ENCODE measurements around the gene RELN.

RELN gene

GRCh38 chr7:103547451-103548284 is 441.8 kb downstream of the RELN start:
- in situ Hi-C loops (cut with HindIII; ENCODE audit: low pct_ligation_motif_present, low sequenced_read_pairs), result no loop called here
- Histone ChIP-seq H3K27me3 (replicated peaks) (no peaks in the 10 kb centered on the region), H3K36me3 (replicated peaks) (no peaks in the 10 kb centered on the region), H3K4me3 (ENCODE audit: low read depth, low read length) (no peak overlapping the region), H3K27ac (no peak overlapping the region)
- TF ChIP-seq CTCF (IDR thresholded peaks at IDR 0.05; ENCODE audit: low read depth, low read length, missing control alignments), result no peak
- DNase-seq, result no peak

GRCh38 chr7:103542470-103542869 is 447.0 kb downstream of the RELN start:
- no peak for TF ChIP-seq CTCF (IDR thresholded peaks at IDR 0.05; ENCODE audit: low read depth, low read length, missing control alignments)
- DNase-seq, result no peak
- H3K4me3 ChIP-seq (ENCODE audit: low read depth, low read length), result no peak overlapping the region

GRCh38 chr7:103541947-103542346 is 447.5 kb downstream of the RELN start:
- TF ChIP-seq CTCF (IDR thresholded peaks at IDR 0.05; ENCODE audit: low read depth, low read length, missing control alignments), result no peak
- Histone ChIP-seq H3K27ac (no peak overlapping the region), H3K27me3 (replicated peaks) (no peaks in the 10 kb centered on the region), H3K36me3 (replicated peaks) (no peaks in the 10 kb centered on the region), H3K4me3 (ENCODE audit: low read depth, low read length) (no peak overlapping the region)
- DNase-seq, result no peak
- in situ Hi-C loops (cut with HindIII; ENCODE audit: low pct_ligation_motif_present, low sequenced_read_pairs), result no loop called here

More at GRCh38 chr7:103542470-103542869, 447.0 kb downstream of the RELN start:
- no peak overlapping the region for H3K27ac ChIP-seq
- in situ Hi-C loops (cut with HindIII; ENCODE audit: low pct_ligation_motif_present, low sequenced_read_pairs), result no loop called here
- H3K27me3 ChIP-seq (replicated peaks), result no peaks in the 10 kb centered on the region
- H3K36me3 ChIP-seq (replicated peaks), result no peaks in the 10 kb centered on the region

GRCh38 chr7:103541026-103541425 is 448.4 kb downstream of the RELN start:
- DNase-seq, result no peak
- in situ Hi-C loops (cut with HindIII; ENCODE audit: low pct_ligation_motif_present, low sequenced_read_pairs), result no loop called here
- no peaks in the 10 kb centered on the region for H3K36me3 ChIP-seq (replicated peaks)
- no peak for TF ChIP-seq CTCF (IDR thresholded peaks at IDR 0.05; ENCODE audit: low read depth, low read length, missing control alignments)
- no peak overlapping the region for H3K4me3 ChIP-seq (ENCODE audit: low read depth, low read length)
- no peak overlapping the region for H3K27ac ChIP-seq
- no peaks in the 10 kb centered on the region for H3K27me3 ChIP-seq (replicated peaks)

GRCh38 chr7:103540338-103540737 is 449.1 kb downstream of the RELN start:
- no peaks in the 10 kb centered on the region for H3K36me3 ChIP-seq (replicated peaks)
- H3K27me3 ChIP-seq (replicated peaks), result no peaks in the 10 kb centered on the region
- no peak overlapping the region for H3K27ac ChIP-seq
- H3K4me3 ChIP-seq (ENCODE audit: low read depth, low read length), result no peak overlapping the region
- in situ Hi-C loops (cut with HindIII; ENCODE audit: low pct_ligation_motif_present, low sequenced_read_pairs), result no loop called here
- no peak for TF ChIP-seq CTCF (IDR thresholded peaks at IDR 0.05; ENCODE audit: low read depth, low read length, missing control alignments)
- DNase-seq, result no peak

- Histone ChIP-seq H3K27ac (no peak overlapping the region), H3K4me3 (ENCODE audit: low read depth, low read length) (no peak overlapping the region), H3K36me3 (replicated peaks) (no peaks in the 10 kb centered on the region), H3K27me3 (replicated peaks) (no peaks in the 10 kb centered on the region)
- in situ Hi-C loops (cut with HindIII; ENCODE audit: low pct_ligation_motif_present, low sequenced_read_pairs), result no loop called here
- DNase-seq, result no peak
- no peak for TF ChIP-seq CTCF (IDR thresholded peaks at IDR 0.05; ENCODE audit: low read depth, low read length, missing control alignments)
Observed at GRCh38 chr7:103539875-103540274, 449.6 kb downstream of the RELN start.
